Measurements from ENCODE around the gene TBCK. TPM values are rescaled to one million over a fixed set of nuclear protein-coding genes. Genes with fewer than 3 reads are reported as not detected.
A peak's percentile ranks its signal among the peaks of the same experiment; 100 is the strongest.

The TBCK gene
- total and polyA plus RNA-seq, 2 of the 13 experiments (the other 11 are each of a cell fraction or from before 2014, with no cell fraction given) = 51.0 to 62.4 TPM

DNA sequence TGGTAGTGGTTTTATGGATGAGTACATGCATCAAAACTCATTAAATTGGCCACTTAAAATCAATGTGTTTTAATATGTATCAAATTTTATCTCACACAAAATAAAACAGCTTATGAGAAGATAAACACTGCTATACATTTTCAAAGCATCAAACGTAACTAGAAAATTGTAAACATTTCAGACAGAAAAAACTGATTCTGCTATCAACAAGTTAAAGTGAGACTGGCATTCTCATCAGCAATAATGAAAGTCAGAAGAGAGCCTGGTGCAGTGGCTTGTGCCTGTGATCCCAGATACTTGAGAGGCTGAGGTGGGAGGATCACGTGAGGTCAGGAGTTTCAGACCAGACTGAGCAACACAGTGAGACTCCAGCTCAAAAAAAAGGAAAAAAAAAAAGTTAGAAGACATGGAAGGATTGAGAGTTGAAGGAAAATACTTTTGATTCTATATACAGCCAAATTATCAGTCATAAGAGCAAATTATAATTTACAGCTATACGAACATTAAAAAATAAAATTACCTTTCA is 2.9 kb downstream of the TBCK start (continued):
- no peak for TF ChIP-seq ZNF333 (CRISPR knock-in tag; IDR thresholded peaks at IDR 0.05; ENCODE audit: borderline replicate concordance)
- TF ChIP-seq, protein P1, sequence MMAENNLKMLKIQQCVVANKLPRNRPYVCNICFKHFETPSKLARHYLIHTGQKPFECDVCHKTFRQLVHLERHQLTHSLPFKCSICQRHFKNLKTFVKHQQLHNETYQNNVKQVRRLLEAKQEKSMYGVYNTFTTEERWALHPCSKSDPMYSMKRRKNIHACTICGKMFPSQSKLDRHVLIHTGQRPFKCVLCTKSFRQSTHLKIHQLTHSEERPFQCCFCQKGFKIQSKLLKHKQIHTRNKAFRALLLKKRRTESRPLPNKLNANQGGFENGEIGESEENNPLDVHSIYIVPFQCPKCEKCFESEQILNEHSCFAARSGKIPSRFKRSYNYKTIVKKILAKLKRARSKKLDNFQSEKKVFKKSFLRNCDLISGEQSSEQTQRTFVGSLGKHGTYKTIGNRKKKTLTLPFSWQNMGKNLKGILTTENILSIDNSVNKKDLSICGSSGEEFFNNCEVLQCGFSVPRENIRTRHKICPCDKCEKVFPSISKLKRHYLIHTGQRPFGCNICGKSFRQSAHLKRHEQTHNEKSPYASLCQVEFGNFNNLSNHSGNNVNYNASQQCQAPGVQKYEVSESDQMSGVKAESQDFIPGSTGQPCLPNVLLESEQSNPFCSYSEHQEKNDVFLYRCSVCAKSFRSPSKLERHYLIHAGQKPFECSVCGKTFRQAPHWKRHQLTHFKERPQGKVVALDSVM (CRISPR knock-in tag; IDR thresholded peaks at IDR 0.05) = peak; percentile 39; the same call in 1 of the 2 replicates
- TF ChIP-seq, protein P2, sequence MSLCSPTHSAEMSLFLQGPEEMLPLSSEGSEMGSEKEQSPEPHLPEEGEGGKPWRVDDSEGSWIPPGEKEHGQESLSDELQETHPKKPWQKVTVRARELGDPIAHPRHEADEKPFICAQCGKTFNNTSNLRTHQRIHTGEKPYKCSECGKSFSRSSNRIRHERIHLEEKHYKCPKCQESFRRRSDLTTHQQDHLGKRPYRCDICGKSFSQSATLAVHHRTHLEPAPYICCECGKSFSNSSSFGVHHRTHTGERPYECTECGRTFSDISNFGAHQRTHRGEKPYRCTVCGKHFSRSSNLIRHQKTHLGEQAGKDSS (CRISPR knock-in tag; IDR thresholded peaks at IDR 0.05; ENCODE audit: borderline replicate concordance, low read depth) = no peak

DNA sequence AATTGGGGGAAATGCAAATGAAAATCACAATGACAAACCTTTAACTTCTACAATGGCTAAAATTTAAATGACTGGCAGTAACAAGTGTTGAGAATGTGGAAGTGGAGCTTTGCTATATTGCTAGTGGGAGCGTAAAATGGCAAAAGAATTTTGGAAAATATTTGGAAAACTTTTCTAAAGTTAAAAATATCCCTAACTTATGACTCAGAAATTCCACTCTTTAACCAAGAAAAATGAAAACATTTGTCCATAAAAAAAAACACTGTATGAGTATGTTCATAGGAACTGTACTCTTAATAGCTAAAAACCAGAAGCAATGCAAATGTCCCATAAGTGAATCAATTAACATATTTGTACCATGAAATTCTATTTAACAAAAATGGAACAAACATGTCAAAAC is 3.6 kb downstream of the TBCK start:
- FAIRE-seq = no peak
- 97% methylated on average over 1 of the region's 1 CpG for WGBS (ENCODE audit: low lambda C conversion rate)
- H3K36me3 ChIP-seq (replicated peaks in 1 of 2; ENCODE audit: control insufficient read depth in 1 of 2, insufficient read depth in 2 of 2, low read length in 2 of 2) = peaks cover 0 to 15% of the 10 kb centered on the region in 2 experiments; a peak in 3 of 5 replicates

More for the DNA sequence above, 3.6 kb downstream of the TBCK start:
- Histone ChIP-seq H2AFZ (ENCODE audit: low read length) (no peak overlapping the region), H3K9ac (ENCODE audit: insufficient read depth, low read depth, low read length) (peak overlapping the region; percentile 99; the same call in 1 of the 2 replicates), H3K79me2 (ENCODE audit: insufficient read depth, low read length) (peaks cover 95% of the 10 kb centered on the region), H3K4me2 (ENCODE audit: low read depth, low read length) (peak overlapping the region; percentile 75), H3K4me3 (replicated peaks in 1 of 3; ENCODE audit: insufficient read depth in 1 of 3, low read depth in 2 of 3, low read length in 3 of 3) (peak overlapping the region in 2 of 3 experiments; percentile 6 to 97; a peak in 2 of 6 replicates), H3K4me1 (ENCODE audit: insufficient read depth, low read length) (peaks cover 52% of the 10 kb centered on the region), H3K27ac (ENCODE audit: extremely low read length, insufficient read depth, low read length) (no peak overlapping the region), H3K27me3 (ENCODE audit: control insufficient read depth in 1 of 2, insufficient read depth in 2 of 2, low read length in 2 of 2) (no peaks in the 10 kb centered on the region; a peak in 2 of 5 replicates), H3K9me3 (ENCODE audit: low read length) (no peaks in the 10 kb centered on the region), H4K20me1 (ENCODE audit: insufficient read depth, low read length) (no peaks in the 10 kb centered on the region)
- in situ Hi-C loops (cut with HindIII; ENCODE audit: extremely low pct_ligation_motif_present, low pct_unique_long_range_greater_than_20kb) (no loop called here), intact Hi-C loops (cut with micrococcal nuclease; ENCODE audit: unreplicated experiment) (loop anchor here (10.0 kb wide), 1 partner anchor 608 kb away; the partner anchor contains the start of genes GSTCD and INTS12)
- DNase-seq (ENCODE audit: low spot score) (no peak), ATAC-seq (no peak)
- no TSS peak for BruUV-seq (replicated peaks)
- ChIA-PET POLR2A (interaction anchor here (0.9 to 1.3 kb wide), 2 partner anchors 10 to 32 kb away, joined by 3 to 4 read pairs; no protein-coding TSS in a partner anchor), CTCF (ENCODE audit: low intra/inter-chr PET ratio, low total read pairs) (no interaction called here)
- no peak for TF ChIP-seq JUND (CRISPR knock-in tag; IDR thresholded peaks at IDR 0.05)
- TF ChIP-seq FOSL1 (CRISPR knock-in tag; IDR thresholded peaks at IDR 0.05; ENCODE audit: borderline replicate concordance) = no peak
- no peak for TF ChIP-seq ZNF605 (CRISPR knock-in tag; IDR thresholded peaks at IDR 0.05)
- no peak for TF ChIP-seq FIP1L1 (IDR thresholded peaks at IDR 0.05; ENCODE audit: borderline replicate concordance, insufficient read depth, low read depth, low read length)
- no peak for TF ChIP-seq ZNF878 (CRISPR knock-in tag; IDR thresholded peaks at IDR 0.05)
- TF ChIP-seq, protein P3, sequence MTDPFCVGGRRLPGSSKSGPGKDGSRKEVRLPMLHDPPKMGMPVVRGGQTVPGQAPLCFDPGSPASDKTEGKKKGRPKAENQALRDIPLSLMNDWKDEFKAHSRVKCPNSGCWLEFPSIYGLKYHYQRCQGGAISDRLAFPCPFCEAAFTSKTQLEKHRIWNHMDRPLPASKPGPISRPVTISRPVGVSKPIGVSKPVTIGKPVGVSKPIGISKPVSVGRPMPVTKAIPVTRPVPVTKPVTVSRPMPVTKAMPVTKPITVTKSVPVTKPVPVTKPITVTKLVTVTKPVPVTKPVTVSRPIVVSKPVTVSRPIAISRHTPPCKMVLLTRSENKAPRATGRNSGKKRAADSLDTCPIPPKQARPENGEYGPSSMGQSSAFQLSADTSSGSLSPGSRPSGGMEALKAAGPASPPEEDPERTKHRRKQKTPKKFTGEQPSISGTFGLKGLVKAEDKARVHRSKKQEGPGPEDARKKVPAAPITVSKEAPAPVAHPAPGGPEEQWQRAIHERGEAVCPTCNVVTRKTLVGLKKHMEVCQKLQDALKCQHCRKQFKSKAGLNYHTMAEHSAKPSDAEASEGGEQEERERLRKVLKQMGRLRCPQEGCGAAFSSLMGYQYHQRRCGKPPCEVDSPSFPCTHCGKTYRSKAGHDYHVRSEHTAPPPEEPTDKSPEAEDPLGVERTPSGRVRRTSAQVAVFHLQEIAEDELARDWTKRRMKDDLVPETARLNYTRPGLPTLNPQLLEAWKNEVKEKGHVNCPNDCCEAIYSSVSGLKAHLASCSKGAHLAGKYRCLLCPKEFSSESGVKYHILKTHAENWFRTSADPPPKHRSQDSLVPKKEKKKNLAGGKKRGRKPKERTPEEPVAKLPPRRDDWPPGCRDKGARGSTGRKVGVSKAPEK (CRISPR knock-in tag; IDR thresholded peaks at IDR 0.05; ENCODE audit: borderline replicate concordance) = no peak
- TF ChIP-seq, protein P4, sequence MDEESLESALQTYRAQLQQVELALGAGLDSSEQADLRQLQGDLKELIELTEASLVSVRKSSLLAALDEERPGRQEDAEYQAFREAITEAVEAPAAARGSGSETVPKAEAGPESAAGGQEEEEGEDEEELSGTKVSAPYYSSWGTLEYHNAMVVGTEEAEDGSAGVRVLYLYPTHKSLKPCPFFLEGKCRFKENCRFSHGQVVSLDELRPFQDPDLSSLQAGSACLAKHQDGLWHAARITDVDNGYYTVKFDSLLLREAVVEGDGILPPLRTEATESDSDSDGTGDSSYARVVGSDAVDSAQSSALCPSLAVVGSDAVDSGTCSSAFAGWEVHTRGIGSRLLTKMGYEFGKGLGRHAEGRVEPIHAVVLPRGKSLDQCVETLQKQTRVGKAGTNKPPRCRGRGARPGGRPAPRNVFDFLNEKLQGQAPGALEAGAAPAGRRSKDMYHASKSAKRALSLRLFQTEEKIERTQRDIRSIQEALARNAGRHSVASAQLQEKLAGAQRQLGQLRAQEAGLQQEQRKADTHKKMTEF (CRISPR knock-in tag; IDR thresholded peaks at IDR 0.05) = no peak
- no peak for TF ChIP-seq KAT7 (CRISPR knock-in tag; IDR thresholded peaks at IDR 0.05; ENCODE audit: borderline replicate concordance)
